T-helper 17 cell (primary cell): ENCODE results near the gene C13orf46. TPM values are rescaled to one million over a fixed set of nuclear protein-coding genes. Genes with fewer than 3 reads are reported as not detected.

Experiments used
- ATAC-seq: fragments of 150-1000 bp; cut with Tn5 transposase; 2 replicates; pipeline ENCODE4 v1.10.0; 2021; ENCODE audit warnings: mild to moderate bottlenecking, moderate library complexity
- DNase-seq, 3 donors: peaks; one replicate each; pipeline versions ENCODE4 v3.0.0 to v3.0.0-alpha.2; 2020 to 2021
- H3K9me3 ChIP-seq: one replicate; pipeline ENCODE4 v1.7.0; 2013; ENCODE audit warnings: low read length, mild to moderate bottlenecking; ENCODE audit not compliant: control insufficient read depth, poor library complexity, severe bottlenecking
- H3K27ac Mint-ChIP-seq: one replicate; pipeline ENCODE4 v1.8.0; 2022; ENCODE audit warnings: mild to moderate bottlenecking, moderate library complexity, mixed read lengths
- H3K27me3 Mint-ChIP-seq: one replicate; pipeline ENCODE4 v1.8.0; 2022; ENCODE audit warnings: mixed read lengths
- H3K36me3 Mint-ChIP-seq: one replicate; pipeline ENCODE4 v1.8.0; 2022; ENCODE audit warnings: low read depth, mixed read lengths
- H3K4me1 Mint-ChIP-seq: one replicate; pipeline ENCODE4 v1.8.0; 2022; ENCODE audit warnings: mild to moderate bottlenecking, mixed read lengths
- H3K4me3 Mint-ChIP-seq: one replicate; pipeline ENCODE4 v1.8.0; 2022; ENCODE audit warnings: mild to moderate bottlenecking, moderate library complexity, mixed read lengths
- total RNA-seq, 4 donors: library from RNA in 2 of 4; stranded (reverse) in 2 of 4; gene quantifications; one replicate each; pipeline ENCODE4 v1.2.3 and lab custom pipeline; 2022 to 2026

Gene C13orf46
- total RNA-seq, 2 donors from 2014 or later, result 18.6 to 22.6 TPM

DNA sequence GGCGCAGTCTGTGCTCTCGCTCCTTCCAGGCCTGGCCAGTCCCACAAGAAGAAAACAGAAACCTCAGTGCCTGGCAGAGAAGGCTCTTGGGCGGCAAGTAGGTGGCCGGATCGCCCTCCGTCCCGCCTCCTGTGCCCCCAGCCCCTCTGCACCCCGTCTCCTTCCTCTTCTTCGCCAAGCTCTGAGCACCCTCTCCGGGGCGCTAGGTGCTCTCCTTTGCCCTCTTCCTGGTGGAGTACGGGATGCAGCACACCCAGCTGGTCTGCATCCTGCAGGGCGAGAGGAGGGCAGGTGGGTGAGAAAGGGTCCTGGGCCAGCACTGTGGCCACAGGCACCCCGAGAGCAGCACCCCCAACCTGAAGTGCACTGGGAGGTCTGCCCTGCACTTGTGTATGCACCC lies 17.3 kb downstream of the C13orf46 start:
- Mint-ChIP-seq H3K27me3 (no peaks in the 10 kb centered on the region), H3K4me3 (no peak overlapping the region), H3K36me3 (peaks cover 10% of the 10 kb centered on the region), H3K27ac (no peak overlapping the region), H3K4me1 (peaks cover 2% of the 10 kb centered on the region)
- DNase-seq (no peak), ATAC-seq (no peak)
- no peaks in the 10 kb centered on the region for H3K9me3 ChIP-seq

DNA sequence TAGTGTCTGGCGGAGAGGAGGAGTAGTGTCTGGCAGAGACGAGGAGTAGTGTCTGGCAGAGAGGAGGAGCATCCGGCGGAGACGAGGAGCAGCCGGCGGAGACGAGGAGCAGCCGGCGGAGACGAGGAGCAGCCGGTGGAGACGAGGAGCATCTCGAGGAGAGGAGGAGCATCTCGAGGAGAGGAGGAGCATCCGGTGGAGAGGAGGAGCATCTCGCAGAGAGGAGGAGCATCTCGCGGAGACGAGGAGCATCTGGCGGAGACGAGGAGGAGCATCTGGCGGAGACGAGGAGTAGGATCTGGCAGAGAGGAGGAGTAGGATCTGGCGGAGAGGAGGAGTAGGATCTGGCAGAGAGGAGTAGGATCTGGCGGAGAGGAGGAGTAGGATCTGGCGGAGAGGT lies 18.2 kb downstream of the C13orf46 start:
- ATAC-seq (no peak), DNase-seq (no peak)
- H3K36me3 Mint-ChIP-seq, result peaks cover 10% of the 10 kb centered on the region
- H3K27ac Mint-ChIP-seq, result peak overlapping the region; percentile 76
- H3K27me3 Mint-ChIP-seq, result no peaks in the 10 kb centered on the region
- H3K4me1 Mint-ChIP-seq, result peaks cover 2% of the 10 kb centered on the region
- H3K9me3 ChIP-seq, result no peaks in the 10 kb centered on the region
- no peak overlapping the region for H3K4me3 Mint-ChIP-seq

DNA sequence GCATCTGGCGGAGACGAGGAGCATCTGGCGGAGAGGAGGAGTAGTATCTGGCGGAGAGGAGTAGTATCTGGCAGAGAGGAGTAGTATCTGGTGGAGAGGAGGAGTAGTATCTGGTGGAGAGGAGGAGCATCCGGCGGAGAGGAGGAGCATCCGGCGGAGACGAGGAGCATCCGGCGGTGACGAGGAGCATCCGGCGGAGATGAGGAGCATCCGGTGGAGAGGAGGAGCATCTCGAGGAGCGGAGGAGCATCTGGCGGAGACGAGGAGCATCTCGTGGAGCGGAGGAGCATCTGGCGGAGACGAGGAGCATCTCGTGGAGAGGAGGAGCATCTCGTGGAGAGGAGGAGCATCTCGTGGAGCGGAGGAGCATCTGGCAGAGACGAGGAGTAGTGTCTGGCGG lies 18.6 kb downstream of the C13orf46 start:
- DNase-seq, result no peak
- peaks cover 2% of the 10 kb centered on the region for H3K4me1 Mint-ChIP-seq
- ATAC-seq, result no peak
- peak overlapping the region; percentile 76 for H3K27ac Mint-ChIP-seq
- no peak overlapping the region for H3K4me3 Mint-ChIP-seq
- H3K9me3 ChIP-seq, result no peaks in the 10 kb centered on the region
- H3K36me3 Mint-ChIP-seq, result peaks cover 10% of the 10 kb centered on the region
- no peaks in the 10 kb centered on the region for H3K27me3 Mint-ChIP-seq

DNA sequence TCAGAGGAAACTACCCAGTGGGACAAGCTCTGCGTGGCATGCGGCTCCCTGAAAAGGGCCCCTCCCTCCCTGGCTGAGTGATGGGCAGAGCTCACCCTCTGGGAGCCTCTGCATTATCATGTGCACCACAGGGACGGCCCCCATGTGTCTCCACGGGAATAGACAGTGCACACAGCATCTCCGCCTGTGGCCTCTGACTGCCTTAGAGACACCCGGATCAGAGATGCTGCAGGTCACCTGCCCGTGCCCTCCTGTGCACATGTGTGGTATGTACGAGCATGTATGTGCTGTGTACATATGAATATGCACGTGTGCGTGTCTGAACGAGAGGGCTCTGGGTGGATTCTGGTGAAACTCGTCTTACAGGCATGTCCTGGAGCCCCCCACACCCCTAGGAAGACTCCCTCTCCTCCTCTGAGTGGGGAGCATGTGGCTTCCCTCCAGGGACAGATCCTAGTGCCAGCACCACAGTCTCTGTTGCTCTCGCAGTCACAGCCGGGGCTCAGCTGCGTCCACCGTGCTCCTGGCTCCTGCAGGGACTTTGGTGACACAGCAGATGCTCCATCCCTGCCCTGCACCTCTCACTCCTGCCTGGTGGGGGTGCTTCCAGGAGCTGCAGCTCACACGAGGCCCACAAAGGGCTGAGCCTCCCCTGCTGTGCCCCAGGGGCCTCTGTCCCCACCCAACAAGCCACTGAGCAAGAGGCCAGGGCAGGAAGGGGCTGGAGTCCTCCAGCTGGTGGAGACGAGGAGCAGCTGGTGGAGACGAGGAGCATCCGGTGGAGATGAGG lies 19.6 kb downstream of the C13orf46 start:
- peaks cover 10% of the 10 kb centered on the region for H3K36me3 Mint-ChIP-seq
- H3K4me1 Mint-ChIP-seq, result peaks cover 2% of the 10 kb centered on the region
- no peak overlapping the region for H3K27ac Mint-ChIP-seq
- DNase-seq, result no peak
- no peak for ATAC-seq
- no peaks in the 10 kb centered on the region for H3K9me3 ChIP-seq
- H3K27me3 Mint-ChIP-seq, result no peaks in the 10 kb centered on the region
- H3K4me3 Mint-ChIP-seq, result no peak overlapping the region

DNA sequence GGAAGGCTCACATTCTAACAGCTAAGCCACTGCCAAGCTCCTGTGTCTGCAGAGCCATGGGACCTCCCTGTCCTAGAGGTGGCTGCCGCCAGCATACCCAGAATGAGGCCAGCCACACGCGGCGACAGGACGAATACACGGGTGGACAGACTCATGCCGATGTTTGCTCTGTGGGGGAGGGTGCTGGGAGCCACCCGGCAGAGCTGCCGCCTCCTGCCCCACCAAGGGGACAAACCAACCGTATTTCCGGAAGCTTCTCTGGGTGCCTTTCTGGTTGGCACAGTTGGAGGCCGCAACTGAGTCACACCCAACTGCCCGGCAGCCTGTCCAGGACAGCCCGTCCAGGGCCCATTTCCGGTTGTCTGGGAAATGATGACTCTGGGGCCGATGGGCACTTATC lies 20.3 kb downstream of the C13orf46 start:
- H3K9me3 ChIP-seq, result no peaks in the 10 kb centered on the region
- H3K4me3 Mint-ChIP-seq, result no peak overlapping the region
- ATAC-seq (no peak), DNase-seq (no peak)
- no peak overlapping the region for H3K27ac Mint-ChIP-seq
- peaks cover 10% of the 10 kb centered on the region for H3K36me3 Mint-ChIP-seq
- no peaks in the 10 kb centered on the region for H3K27me3 Mint-ChIP-seq
- H3K4me1 Mint-ChIP-seq, result peaks cover 2% of the 10 kb centered on the region

DNA sequence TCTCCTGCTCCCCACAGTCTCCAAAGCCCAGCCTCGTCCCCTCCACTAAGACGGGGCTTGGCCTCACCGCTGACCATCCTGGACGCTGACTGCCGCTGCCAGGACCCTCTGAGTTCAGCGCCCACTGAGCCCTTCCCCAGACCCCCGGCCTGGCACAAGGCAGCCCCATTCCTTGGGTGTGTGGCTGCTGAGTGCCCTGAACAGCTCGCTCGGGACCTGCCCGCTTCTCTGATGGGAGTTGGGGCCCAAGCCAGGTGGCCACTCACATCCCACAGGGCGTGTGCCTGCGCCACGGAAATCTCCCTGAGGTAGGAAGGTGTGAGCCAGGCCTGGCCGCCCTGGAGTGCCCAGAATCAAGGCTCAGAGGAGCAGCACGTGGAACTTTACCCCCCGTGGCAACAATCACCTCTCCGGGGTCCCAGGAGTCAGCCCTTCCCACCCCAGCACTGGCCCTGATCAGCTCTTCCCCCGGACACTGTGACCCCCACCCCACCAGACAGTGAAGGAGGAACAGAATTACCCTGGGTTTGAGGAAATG lies 20.8 kb downstream of the C13orf46 start:
- Mint-ChIP-seq H3K4me1 (peaks cover under 1% of the 10 kb centered on the region), H3K36me3 (peaks cover 10% of the 10 kb centered on the region), H3K27ac (no peak overlapping the region), H3K27me3 (no peaks in the 10 kb centered on the region), H3K4me3 (no peak overlapping the region)
- ATAC-seq (no peak), DNase-seq (no peak)
- no peaks in the 10 kb centered on the region for H3K9me3 ChIP-seq

DNA sequence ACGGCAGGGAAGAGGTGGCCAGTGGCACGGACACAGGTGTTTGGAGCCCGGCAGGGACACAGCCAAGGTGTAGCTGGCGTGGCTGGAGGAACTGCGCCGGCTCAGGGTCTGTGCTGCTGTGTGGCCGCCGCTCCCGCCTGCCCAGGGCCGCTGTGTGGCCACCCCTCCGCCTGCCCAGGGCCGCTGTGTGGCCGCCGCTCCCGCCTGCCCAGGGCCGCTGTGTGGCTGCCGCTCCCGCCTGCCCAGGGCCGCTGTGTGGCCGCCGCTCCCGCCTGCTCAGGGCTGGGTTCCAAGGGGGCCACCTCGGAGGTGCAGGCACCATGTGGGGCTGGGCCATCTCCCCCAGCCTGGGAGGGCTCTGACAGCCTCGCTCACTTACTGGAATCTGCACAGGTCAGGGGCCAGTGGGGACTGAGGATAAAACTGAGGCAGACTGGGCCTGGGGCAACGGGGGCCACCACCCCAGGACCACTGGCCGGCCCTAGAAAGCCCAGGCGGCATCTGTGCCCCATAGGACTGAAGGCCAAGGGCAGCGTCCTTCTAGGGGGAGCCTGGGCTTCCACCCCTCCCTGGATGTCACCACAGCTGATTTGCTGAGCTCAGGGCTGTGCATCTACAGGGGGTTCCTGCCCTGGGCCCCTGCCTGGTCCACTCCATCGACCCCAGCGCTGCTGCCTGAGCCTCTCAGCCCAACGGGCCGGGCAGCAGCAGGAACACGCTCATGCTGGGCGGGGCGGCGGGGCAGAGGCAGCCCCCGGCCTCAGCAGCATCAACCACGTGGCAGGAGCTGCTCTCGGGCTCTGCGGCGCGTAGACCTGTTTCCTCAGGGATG lies 21.5 kb downstream of the C13orf46 start:
- Mint-ChIP-seq H3K4me1 (no peaks in the 10 kb centered on the region), H3K27ac (no peak overlapping the region), H3K36me3 (peaks cover 10% of the 10 kb centered on the region), H3K4me3 (no peak overlapping the region), H3K27me3 (no peaks in the 10 kb centered on the region)
- ATAC-seq (no peak), DNase-seq (no peak)
- H3K9me3 ChIP-seq, result no peaks in the 10 kb centered on the region

DNA sequence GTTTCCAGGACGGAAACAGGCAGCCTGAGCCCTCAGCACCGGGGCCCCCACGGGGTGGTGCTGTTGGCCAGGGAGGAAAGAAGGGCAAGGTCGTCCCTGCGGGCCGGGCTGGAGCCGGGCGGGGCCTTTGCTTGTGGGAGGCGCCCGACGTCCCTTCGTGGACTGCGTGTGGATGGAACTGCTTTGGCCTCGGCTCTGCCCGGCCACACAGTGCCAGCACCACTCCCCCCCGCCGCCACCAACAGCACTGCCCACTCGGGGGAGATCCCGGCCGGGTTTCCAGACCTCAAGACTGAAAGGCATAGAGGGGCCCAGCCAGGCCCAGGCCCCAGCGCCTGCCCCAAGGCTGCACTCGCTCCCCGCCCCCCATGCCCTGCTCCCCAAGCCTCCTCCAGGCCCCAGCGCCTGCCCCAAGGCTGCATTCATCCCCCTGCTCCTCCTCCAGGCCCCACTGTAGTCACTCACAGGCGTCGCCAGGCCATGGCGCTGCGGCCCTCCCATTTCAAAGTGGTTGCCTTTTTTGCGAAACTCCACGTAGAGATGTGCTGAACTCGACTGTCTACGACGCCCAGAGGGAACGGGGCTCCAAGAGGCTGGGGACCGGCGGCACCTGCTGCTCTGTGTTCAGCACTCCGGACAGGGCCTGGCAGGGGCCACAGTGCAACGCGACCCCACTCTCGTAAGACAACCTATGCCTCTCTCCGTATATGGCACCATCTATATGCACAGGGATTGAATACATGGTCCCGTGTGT lies 22.5 kb downstream of the C13orf46 start:
- Mint-ChIP-seq H3K27ac (no peak overlapping the region), H3K4me1 (no peaks in the 10 kb centered on the region), H3K4me3 (no peak overlapping the region)

DNA sequence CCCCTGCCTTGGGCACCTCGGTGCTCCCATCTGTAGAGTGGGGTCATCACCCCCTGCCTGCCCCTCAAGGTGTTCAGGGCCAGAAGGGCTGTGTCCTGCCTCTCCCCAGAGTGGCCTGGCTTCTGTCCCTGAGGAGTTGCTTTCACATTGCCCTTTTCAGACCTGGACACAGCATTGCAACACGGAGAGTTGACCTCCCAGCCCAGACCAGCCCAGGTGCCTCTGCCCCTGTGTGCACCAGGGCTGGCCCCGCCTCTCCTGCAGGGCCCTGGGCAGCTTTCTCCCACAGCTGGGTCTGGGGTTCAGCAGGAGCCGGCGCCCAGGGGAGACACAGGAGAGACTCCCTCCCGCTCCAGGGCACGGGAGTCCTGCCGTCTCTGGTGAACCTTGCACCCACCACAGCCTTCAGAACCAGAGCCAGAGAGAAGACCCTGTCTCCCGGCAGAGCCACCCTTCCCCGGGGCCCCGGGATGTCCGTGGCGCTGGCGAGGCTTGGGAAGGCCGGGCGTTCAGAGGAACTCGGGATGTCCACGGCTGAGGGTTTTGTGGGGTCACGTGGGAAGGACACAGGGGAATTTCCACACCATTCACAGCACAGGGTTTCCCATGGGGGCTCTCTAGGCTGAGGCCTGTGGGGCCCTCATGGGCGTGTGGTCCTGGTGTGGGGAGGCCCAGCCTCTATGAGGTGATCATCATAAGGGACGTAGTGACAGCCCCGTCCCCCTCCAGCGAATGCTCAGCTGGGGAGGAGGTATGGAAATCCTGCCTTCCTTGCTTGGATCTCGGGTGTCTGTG lies 23.2 kb downstream of the C13orf46 start:
- H3K9me3 ChIP-seq, result no peaks in the 10 kb centered on the region
- DNase-seq (no peak), ATAC-seq (peak; percentile 14)
- H3K4me3 Mint-ChIP-seq, result no peak overlapping the region
- peaks cover 5% of the 10 kb centered on the region for H3K36me3 Mint-ChIP-seq
- H3K27me3 Mint-ChIP-seq, result no peaks in the 10 kb centered on the region
- H3K4me1 Mint-ChIP-seq, result no peaks in the 10 kb centered on the region
- no peak overlapping the region for H3K27ac Mint-ChIP-seq

More for the DNA sequence above, 22.5 kb downstream of the C13orf46 start:
- ATAC-seq (peak; percentile 57), DNase-seq (no peak)
- no peaks in the 10 kb centered on the region for H3K9me3 ChIP-seq
- H3K36me3 Mint-ChIP-seq, result peaks cover 10% of the 10 kb centered on the region
- no peaks in the 10 kb centered on the region for H3K27me3 Mint-ChIP-seq

DNA sequence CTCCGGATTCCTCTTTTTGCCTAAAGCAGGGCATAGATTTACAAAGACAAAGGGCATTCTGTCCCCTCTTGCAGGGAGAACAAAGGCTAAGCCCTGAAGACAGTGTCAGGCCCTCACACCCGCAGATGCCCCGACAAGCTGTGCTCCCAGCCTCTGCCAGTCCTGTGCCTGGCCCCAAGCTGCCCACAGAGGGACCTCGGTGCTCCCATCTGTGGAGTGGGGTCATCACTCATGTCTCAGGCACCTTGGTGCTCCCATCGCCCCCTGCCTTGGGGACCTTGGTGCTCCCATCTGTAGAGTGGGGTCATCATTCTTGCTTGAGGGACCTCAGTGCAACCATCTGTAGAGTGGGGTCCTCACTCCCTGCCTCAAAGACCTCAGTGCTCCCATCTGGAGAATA lies 24.3 kb downstream of the C13orf46 start:
- DNase-seq (no peak), ATAC-seq (no peak)
- no peak overlapping the region for H3K27ac Mint-ChIP-seq
- no peaks in the 10 kb centered on the region for H3K36me3 Mint-ChIP-seq
- no peak overlapping the region for H3K4me3 Mint-ChIP-seq
- H3K4me1 Mint-ChIP-seq, result no peaks in the 10 kb centered on the region
- H3K27me3 Mint-ChIP-seq, result no peaks in the 10 kb centered on the region
- no peaks in the 10 kb centered on the region for H3K9me3 ChIP-seq

DNA sequence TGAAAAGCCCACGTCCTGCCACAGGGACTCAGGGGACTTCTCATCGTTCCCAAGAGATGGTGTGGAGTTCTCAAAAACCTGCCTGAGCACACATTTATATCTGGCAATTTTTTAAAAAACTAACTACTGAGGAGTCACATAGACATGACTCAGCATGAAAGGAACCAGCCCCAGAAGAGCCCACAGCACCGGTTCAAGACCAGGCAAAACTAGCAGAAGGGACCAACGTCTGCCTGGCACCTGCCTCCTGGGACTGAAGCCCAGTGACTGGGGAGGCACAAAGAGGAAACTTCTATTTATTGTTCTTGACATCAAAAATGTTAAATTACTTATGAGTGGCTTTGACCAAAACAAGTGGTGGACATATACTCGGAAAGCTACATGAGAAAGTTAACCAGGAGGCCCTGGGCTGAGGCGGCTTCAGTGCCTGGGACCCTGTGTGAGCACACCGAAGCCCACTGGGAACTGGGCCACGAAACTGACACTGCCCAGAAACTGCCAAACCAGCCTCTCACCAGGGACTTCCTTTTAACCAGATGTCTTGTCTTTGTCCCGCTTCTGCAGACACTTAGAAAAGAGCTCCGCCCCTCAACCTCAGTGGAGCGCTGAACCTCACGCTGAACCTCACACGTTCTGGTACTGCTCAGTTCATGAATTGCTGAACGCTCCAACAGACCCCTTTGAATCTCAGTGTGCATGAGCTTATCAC lies 25.7 kb downstream of the C13orf46 start:
- H3K4me3 Mint-ChIP-seq, result no peak overlapping the region
- H3K36me3 Mint-ChIP-seq, result peaks cover 2% of the 10 kb centered on the region
- no peak for ATAC-seq
- no peak overlapping the region for H3K27ac Mint-ChIP-seq
- DNase-seq, result no peak
- no peaks in the 10 kb centered on the region for H3K9me3 ChIP-seq
- no peaks in the 10 kb centered on the region for H3K4me1 Mint-ChIP-seq
- H3K27me3 Mint-ChIP-seq, result no peaks in the 10 kb centered on the region
